H1 (cell line): ENCODE measurements around the gene WFIKKN1. TPM values are rescaled to one million over a fixed set of nuclear protein-coding genes. Genes with fewer than 3 reads are reported as not detected.

Experiments used
- KDM1A ChIP-seq: fragments of 200-600, 300-600 bp; sonication (generic); IDR thresholded peaks from 2 replicates; pipeline ENCODE4 v1.7.1; 2016; ENCODE audit warnings: mild to moderate bottlenecking, low read length, borderline replicate concordance
- POLR2A ChIP-seq, 2 experiments: IDR thresholded peaks; 1 replicate in 1 of 2; 2 replicates in 1 of 2; pipeline ENCODE4 v1.6.1; 2011; ENCODE audit warnings: low read depth in 2 of 2, low read length in 2 of 2, mild to moderate bottlenecking in 2 of 2; ENCODE audit errors: control extremely low read depth in 1 of 2
- POU5F1 ChIP-seq: IDR thresholded peaks from 2 replicates; pipeline ENCODE4 v1.6.1; 2011; ENCODE audit warnings: low read depth, mild to moderate bottlenecking, low read length, moderate library complexity
- polyA plus RNA-seq, 7 experiments: library from polyadenylated mRNA; depleted of rRNA in 3 of 7; stranded (reverse) in 5 of 7; unstranded in 2 of 7; fragments of >200 nt in 5 of 7; fragments of 200-250 nt in 2 of 7; gene quantifications; 1 replicate in 5 of 7; 2 replicates in 1 of 7; 4 replicates in 1 of 7; pipeline versions ENCODE4 v1.2.1 to v1.2.3, GENCODE V29; 2011 to 2013; ENCODE audit warnings: missing spikeins in 2 of 7, mixed read lengths in 2 of 7
- total RNA-seq: library from RNA; stranded (reverse); fragmentation: NEBNext Ultra II Directional; extraction: Animal tissue kit (Norgen Biotek cat#: 25700); gene quantifications from 2 replicates; pipeline ENCODE4 v1.2.1, GENCODE V29; 2021

Gene WFIKKN1
- total and polyA plus RNA-seq, 2 of the 8 experiments (the other 6 are each of a cell fraction or from before 2014, with no cell fraction given): 11.4 to 15.8 TPM

- TF ChIP-seq KDM1A (no peak), POLR2A (IDR thresholded peaks at IDR 0.05; ENCODE audit: control extremely low read depth in 1 of 2, low read depth in 2 of 2, low read length in 2 of 2) (peak in 1 of 2 experiments; percentile 51; a peak in 2 of 3 replicates), POU5F1 (no peak; the same call in 1 of the 2 replicates)
Measured at GRCh38 chr16:636206-637080, 5.7 kb downstream of the WFIKKN1 start, which contains the start of gene METTL26 (continued).
